ENCODE measurements around the gene HSD17B4.
"Not testable (repeated sequence)": the region's sequence is repeated elsewhere in the genome, so short reads cannot be mapped to it uniquely, and the experiment has no call there.

Gene HSD17B4

DNA sequence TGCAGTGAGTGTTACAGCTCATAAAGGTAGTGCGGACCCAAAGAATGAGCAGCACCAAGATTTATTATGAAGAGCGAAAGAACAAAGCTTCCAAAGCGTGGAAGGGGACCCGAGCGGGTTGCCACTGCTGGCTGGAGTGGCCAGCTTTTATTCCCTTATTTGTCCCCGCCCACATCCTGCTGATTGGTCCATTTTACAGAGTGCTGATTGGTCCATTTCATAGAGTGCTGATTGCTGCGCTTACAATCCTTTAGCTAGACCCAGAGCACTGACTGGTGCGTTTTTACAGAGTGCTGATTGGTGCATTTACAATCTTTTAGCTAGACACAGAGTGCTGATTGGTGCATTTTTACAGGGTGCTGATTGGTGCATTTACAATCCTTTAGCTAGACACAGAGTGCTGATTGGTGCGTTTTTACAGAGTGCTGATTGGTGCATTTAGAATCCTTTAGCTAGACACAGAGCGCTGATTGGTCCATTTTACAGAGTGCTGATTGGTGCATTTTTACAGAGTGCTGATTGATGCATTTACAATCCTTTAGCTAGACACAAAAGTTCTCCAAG, 19.5 kb upstream of the HSD17B4 start:
- DNase-seq = not testable (repeated sequence)

DNA sequence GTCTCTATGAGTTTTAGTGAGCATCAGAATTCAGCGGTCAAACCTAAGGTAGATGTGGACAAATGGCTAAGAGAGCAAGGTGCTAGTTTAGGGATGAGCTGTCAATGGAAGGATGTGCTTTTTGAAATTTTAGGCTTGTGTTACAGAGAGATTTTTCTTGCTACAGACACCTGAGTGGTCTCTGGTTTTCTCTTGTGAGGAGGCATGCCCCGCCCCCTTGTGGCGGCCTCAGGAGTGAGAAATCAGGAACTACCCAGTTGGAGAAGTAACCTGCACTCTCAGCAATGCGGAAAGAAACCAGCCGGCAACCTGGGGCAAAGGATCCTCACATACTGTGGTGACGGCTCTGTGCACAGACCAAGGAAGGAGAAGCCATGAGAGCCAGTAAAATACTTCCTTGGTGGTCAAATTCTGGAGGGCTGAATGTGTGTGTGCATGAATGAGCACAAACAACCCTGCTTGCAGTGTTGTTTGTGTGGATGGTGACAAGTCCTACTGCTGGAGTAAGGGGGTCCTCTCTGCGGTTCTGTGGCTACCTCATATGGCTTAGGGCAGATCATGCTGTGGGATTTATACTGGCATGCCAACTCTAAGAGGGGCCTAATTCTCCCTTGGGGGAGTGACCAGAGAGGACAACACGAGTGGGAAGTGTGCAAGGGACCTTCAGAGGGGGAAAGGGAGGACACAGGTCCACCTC, 16.7 kb upstream of the HSD17B4 start:
- peak; percentile 75 for DNase-seq

DNA sequence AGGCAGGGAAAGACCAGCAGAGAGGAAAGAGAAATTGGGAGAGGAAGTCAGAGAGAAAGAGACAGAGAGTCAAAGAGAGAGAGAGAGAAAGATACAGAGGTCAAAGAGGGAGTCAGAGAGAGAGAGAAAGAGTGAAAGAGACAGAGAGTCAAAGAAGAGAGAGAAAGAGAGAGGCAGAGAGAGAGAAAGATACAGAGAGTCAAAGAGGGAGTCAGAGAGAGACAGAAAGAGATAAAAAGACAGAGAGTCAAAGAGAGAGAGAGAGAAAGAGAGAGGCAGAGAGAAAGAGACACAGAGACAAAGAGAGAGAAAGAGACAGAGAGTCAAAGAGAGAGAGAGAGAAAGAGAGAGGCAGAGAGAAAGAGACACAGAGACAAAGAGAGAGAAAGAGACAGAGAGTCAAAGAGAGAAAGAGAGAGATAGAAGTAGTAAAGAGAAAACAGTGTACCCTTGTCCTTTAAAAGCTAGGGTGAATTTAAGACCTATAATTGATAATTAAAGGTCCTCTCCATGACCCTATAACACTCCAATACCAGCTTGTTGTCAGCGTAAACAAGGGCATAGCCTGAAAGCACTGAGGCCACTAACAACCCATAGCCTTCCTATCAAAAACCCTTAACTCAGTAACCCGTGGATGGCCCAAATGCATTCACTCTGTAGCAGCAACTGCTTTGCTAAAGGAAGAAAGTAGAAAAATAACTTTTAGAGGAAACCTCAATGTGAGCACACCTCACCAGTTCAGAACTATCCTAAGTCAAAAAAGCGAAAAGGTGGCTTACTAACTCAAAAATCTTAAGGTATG, 14.3 kb upstream of the HSD17B4 start:
- not testable (repeated sequence) for DNase-seq

DNA sequence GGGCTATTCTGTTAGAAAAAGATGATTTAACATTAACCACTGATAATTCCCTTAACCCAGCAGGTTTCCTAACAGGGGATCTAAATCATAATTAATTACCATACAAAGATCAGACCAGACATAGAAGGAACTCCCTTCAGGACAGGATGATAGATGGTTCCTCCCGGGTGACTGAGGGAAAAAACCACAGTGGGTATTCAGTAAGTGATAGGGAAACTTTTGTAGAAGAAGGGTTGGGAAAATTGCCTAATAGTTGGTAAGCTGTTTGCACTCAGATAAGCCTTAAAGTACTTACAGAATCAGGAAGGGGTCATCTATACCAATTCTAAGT, 13.7 kb upstream of the HSD17B4 start:
- DNase-seq = not testable (repeated sequence)

DNA sequence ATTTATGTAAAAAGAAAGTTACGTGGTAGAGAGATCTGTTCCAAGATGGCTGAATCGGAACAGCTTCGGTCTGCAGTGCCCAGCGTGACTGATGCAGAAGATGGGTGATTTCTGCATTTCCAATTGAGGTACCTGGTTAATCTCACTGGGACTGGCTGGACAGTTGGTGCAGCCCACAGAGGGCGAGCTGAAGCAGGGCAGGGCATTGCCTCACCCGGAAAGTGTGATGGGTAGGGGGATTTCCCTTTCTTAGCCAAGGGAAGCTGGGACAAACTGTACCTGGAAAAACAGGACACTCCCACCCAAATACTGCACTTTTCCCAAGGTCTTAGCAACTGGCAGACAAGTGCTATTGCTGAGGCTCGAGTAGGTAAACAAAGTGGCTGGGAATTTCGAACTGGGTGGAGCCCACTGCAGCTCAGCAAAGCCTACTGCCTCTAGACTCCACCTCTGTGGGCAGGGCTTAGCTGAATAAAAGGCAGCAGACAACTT, 13.1 kb upstream of the HSD17B4 start:
- DNase-seq = no peak

DNA sequence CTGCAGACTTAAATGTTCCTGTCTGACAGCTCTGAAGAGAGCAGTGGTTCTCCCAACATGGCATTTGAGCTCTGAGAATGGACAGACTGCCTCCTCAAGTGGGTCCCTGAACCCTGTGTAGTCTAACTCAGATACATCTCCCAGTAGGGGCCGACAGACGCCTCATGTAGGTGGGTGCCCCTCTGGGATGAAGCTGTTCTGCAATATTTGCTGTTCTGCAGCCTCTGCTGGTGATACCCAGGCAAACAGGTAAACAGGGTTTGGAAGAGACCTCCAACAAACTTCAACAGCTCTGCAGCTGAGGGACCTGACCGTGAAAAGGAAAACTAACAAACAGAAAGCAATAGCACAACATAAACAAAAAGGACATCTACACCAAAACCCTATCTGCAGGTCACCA, 12.7 kb upstream of the HSD17B4 start:
- not testable (repeated sequence) for DNase-seq

DNA sequence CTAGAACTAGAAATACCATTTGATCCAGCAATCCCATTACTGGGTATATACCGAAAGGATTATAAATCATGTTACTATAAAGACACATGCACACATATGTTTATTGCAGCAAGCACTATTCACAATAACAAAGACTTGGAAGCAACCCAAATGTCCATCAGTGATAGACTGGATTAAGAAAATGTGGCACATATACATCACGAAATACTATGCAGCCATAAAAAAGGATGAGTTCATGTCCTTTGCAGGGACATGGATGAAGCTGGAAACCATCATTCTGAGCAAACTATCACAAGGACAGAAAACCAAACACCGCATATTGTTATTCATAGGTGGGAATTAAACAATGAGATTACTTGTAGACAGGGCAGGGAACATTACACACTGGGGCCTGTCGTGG, 7.7 kb upstream of the HSD17B4 start:
- DNase-seq = not testable (repeated sequence)

DNA sequence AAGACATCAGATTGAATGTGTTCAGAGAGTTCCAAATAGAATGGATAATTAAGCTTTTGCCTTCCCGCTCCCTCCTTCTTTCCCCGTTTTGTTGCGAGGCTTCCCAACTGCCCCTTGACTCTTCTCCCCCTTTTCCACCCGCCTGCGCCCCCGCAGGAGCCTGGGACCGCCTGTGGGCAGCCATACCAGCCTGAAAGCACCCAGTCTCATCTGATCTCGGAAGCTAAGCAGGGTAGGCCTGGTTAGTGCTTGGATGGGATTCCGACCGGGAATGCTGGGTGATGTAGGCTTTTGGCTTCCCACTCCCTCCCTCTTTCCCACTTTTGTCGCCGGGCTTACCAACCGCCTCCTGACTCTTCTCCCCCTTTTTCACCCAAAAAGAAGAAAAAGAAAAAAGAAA, 6.8 kb upstream of the HSD17B4 start:
- DNase-seq = no peak

DNA sequence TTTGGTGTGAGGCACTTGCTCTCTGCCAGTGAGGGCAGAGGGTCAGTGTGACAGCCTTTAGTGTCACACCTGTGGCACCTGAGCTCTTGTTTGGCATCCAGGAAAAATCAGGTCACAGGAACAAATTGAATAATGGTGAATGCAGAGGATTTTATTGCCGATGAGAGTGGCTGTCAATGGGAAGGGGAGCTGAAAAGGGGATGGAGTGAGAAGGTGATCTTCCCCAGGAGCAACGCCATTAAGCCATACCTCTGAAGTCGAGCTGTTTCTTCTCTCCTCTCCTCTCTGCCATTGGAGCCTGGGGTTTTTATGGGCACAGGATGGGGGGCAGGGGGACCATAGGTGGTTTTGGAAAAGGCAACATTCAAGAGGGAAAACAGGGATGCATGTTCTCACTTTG, 2.4 kb upstream of the HSD17B4 start:
- DNase-seq = no peak

DNA sequence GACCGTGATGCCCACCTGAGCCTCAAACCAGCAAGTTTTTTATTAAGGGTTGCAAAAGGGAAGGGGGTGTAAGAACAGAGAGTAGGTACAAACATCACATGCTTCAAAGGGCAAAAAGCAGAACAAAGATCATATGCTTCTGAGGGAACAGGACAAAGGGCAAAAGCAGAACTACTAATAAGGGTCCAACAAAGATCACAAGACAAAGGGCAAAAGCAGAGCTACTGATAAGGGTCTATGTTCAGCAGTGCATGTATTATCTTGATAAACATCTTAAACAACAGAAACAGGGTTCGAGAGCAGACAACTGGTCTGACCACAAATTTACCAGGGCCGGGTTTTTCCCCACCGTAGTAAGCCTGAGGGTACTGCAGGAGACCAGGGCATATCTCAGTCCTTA, 1.7 kb upstream of the HSD17B4 start:
- not testable (repeated sequence) for DNase-seq

DNA sequence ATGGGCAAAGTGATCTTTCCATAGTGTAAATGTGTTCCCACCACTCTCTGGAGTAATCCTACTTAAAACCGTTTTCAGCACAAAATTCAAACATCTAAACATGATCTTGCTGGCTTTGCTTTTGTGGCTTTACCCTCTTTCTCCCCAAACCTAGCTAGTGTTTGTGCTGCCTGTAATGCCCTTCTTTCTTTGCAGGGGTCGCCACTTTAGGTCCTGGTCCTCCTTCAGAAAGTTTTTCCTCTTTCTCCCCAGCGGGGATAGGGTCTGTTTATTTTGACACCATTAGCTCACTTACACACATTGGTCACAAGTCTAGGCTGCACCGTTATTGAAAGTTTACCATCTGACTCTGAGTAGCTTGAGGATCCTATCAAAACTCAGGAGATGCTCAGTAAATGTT, 736 bp upstream of the HSD17B4 start:
- no peak for DNase-seq

DNA sequence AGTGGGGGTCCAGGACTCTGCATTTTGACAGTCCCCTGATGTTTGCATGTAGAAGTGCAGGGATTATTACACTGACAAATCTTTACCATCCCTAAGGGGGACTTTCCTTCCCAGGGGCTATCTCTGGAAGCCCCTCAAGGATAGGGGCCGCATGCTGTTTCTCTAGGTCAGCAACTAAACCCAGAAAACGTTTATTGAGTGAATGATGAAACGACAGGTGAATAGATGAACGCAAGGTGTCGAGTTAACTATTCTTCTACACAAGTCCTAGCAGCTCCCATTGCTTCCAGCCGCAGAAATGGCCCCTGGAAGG, 281 bp upstream of the HSD17B4 start:
- DNase-seq = no peak

DNA sequence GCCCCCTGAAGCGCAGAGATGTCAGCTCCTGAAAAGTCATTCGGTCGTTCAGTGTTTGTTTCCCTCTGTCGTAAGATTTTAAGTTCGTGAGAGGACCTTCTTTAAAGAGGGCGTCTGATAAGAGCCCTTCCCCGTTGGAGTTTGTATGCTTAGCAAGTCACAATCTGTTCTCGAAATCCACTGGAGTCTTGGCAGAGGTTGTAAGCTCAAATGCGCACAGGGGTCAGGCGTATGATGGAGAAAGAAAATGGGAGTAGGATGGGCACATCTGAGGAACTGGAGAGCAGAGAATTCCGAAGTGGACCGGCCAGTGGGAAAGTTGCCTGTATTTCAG, 710 bp downstream of the HSD17B4 start:
- DNase-seq = no peak

DNA sequence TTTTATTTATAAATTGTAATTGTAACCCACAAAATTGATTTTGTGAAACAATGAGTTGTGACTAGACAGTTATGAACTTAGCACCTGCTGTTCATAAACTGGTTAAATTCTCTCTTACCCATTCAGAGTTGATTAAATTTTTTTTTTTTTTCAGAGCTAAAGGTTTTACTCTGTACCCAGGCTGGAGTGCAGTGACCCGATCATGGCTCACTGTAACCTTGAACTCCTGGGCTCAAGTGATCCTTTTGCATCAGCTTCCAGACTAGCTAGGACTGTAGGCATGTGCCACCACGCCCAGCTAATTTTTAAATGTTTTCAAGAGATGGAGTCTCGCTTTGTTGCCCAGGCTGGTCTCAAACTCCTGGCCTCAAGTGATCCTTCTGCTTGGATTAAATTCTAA, 1.9 kb downstream of the HSD17B4 start:
- no peak for DNase-seq

DNA sequence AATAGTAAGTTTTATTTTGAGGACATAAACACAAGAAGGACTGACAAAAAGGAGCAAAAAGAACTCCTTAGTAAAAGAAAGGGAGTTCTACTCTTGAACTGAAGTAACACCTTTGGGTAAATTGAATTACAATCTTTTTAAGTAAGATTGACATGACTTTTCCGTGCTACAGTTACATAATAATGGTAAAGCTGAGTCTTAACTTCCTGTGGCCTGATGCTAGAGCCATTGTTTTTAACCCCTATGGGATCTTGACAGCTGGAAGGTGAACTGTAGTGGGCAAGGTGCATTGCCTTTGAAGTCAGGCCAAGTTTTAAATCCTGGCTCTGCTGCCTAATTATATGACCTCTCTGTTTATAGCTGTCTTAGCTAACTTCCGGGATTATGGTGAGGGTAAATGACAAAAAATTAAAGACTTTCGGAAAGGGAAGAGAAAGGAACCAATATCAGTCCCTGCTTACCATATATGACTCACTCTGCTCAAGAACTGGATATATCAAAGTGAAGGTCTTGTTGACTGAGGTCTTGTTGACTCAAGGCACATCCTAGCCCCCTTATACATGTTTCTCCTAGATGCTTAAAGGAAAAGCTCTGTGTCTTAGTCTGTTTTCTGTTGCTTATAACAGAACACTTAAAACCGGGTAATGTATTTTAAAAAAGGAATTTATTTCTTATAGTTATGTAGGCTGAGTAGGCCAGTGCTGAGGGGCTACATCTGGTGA, 6.8 kb downstream of the HSD17B4 start:
- no peak for DNase-seq

DNA sequence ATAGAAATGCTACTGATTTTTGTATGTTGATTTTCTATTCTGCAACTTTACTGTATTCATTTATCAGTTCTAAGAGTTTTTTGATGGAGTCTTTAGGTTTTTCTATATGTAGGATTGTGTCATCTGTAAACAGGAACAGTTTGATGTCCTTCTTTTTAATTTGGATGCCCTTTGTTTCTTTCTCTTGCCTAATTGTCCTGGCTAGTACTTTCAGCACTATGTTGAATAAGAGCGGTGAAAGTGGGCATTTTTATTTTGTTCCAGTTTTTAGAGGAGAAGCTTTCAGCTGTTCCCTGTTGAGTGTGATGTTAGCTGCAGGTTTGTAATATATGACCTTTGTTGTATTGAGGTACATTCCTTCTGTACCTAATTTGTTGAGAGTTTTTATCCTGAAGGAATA, 13.3 kb downstream of the HSD17B4 start:
- no peak for DNase-seq

DNA sequence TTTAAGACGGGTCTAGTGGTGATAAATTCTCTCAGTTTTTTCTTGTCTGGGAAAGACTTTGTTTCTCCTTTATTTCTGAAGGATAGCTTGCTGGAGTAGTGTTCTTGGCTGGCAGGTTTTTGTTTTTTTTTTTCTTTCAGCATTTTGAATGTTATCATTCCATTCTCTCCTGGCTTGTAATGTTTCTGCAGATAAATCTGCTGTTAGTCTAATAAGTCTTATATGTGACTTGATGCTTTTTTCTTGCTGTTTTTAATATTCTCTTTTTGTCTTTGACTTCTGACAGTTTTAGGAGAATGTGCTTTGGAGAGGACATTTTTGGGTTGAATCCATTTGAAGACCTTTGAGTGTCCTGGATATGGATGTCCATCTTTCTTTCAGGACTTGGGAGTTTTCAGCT, 16.0 kb downstream of the HSD17B4 start:
- no peak for DNase-seq

DNA sequence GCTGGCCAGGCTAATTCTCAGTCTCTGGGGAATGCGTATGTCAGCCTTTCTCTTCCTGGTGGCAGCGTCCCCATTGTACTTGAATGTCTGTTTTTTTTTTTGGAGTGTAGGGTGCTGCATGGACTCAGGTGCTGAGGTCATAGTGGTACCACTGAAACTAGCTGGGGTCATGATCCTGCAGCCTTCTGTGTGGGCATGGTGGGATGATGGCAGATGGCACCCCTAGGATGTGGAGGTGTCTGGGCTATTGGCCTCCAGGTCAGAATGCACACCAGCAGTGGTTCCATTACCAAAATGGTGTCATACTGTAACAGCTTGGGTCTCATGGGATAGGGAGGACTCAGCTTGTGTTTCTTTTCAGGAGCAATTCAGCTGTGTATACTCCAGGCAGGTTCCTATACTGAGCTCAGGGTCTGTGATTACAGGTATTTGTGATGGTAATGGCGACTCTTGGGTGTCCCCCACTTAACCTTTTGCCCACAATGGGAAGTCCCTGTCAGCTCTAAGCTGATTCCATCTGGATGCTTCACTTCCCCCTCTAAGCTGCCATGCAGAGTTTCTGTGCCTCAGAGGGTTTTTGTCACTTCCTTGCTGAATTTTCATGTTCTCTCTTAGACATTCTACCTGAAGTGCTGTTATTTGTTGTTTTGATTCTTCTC, 17.9 kb downstream of the HSD17B4 start:
- DNase-seq = no peak

DNA sequence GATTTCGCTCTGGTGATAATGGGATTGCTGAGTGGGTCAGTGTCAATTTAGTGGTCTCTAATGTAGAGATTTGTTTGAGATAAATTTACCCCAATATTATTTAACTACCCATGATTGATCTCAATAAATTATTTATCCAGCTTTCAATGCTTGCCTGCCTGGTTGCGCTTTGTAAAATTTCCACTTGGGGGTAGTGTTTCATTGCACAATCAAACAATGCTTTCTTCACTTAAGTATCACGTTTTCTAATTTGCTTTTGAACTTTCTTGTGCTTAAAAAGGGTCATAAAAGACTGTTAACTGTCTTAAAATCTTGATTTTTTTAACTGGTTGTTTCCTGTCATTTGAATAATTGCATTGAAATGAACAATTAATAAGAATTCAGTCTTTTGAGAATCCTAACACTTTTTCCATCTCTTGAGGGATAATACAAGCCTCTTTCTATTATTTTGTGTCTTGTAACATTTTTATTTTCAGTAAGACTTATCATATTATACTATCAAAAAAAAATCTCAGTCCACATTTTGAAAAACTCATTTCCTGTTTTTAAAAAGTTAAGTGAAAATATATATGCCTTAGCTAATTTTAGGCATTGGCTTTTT, 18.7 kb downstream of the HSD17B4 start:
- DNase-seq = no peak

DNA sequence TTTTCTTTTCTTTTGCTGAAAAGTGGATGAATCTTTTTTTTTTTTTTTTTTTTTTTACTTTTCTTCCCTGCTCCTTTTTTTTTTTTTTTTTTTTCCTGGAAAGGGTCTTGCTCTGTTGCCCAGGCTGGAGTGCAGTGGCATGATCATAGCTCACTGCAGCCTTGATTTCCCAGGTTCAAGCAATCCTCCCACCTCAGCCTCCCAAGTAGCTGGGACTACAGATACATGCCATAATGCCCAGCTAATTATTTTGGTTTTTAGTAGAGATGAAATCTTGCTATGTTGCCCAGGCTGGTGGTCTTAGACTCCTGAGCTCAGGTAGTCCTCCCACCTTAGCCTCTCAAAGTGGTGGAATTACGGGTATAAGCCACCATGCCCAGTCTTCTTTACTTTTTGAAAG, 20.9 kb downstream of the HSD17B4 start:
- DNase-seq = no peak

DNA sequence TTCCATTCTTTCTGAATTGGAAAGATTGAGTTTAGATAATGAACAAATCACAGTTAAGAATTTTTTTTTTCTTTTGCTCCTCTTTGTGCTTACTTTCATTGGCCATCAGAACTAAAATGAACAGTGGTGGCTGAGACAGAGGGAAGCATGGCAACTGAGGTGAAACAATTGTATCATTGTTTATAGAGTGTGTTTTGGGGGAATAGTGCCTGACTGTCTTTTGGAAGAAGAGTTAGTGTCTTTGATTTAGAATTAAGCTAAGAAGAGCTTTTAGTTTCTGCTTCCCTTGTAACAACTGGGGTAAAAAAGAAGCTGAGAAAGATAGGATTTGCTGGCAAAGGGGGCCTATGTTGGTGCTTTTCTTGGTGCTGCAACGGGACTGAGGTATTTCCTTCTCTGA, 24.0 kb downstream of the HSD17B4 start:
- no peak for DNase-seq

DNA sequence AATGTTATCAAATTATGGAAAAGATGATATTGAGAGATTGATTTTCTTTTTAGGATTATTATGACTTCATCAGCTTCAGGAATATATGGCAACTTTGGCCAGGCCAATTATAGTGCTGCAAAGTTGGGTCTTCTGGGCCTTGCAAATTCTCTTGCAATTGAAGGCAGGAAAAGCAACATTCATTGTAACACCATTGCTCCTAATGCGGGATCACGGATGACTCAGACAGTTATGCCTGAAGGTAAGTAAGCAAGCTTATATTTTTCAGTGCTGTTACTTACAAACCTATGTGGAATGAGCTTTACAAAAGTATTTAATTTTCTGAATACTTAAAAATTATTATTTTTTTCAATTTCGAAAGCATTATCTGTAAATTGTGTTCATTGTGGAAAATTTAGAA, 26.5 kb downstream of the HSD17B4 start:
- DNase-seq = no peak

DNA sequence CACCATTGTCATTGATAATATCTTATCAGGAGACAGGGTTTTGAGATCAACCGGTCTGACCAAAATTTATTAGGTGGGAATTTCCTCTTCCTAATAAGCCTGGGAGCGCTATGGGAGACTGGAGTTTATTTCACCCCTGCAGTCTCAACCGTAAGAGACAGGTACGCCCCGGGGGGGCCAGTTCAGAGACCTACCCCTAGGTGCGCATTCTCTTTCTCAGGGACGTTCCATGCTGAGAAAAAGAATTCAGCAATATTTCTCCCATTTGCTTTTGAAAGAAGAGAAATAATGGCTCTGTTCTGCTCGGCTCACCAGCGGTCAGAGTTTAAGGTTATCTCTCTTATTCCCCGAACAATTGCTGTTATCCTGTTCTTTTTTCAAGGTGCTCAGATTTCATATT, 28.3 kb downstream of the HSD17B4 start:
- DNase-seq = not testable (repeated sequence)

Measured in activated T-cell treated with anti-CD3 and anti-CD28 coated beads, Interleukin-2, amount 50 U/mL, for 1 hour (primary cell).